ENCODE data around the gene COL17A1. TPM values are rescaled to one million over a fixed set of nuclear protein-coding genes. Genes with fewer than 3 reads are reported as not detected.
A peak's percentile ranks its signal among the peaks of the same experiment; 100 is the strongest.

Gene COL17A1
- total and polyA plus RNA-seq, 2 experiments from 2014 or later = 0.18 TPM; not detected in 1

GRCh38 chr10:104088239-104088638 is 2.6 kb upstream of the COL17A1 start:
- no peaks in the 10 kb centered on the region for H3K36me3 ChIP-seq
- DNase-seq (ENCODE audit: low read depth in 1 of 2, low spot score in 1 of 2) = no peak
- H3K9me3 ChIP-seq (ENCODE audit: low read depth) = no peaks in the 10 kb centered on the region
- no peak overlapping the region for H3K27ac ChIP-seq
- H3K4me3 ChIP-seq = no peak overlapping the region
- no peak for TF ChIP-seq CTCF (IDR thresholded peaks at IDR 0.05; ENCODE audit: low read depth, low read length)
- H3K27me3 ChIP-seq = no peaks in the 10 kb centered on the region
- peaks cover 5% of the 10 kb centered on the region for H3K4me1 ChIP-seq (ENCODE audit: low read depth)

GRCh38 chr10:104084482-104085142 is 1.1 kb downstream of the COL17A1 start:
- Histone ChIP-seq H3K9me3 (ENCODE audit: low read depth) (no peaks in the 10 kb centered on the region), H3K4me3 (no peak overlapping the region), H3K27me3 (no peaks in the 10 kb centered on the region), H3K36me3 (no peaks in the 10 kb centered on the region), H3K27ac (no peak overlapping the region), H3K4me1 (ENCODE audit: low read depth) (peaks cover 5% of the 10 kb centered on the region)
- no peak for DNase-seq (ENCODE audit: low read depth in 1 of 2, low spot score in 1 of 2)
- no peak for TF ChIP-seq CTCF (IDR thresholded peaks at IDR 0.05; ENCODE audit: low read depth, low read length)

- no peaks in the 10 kb centered on the region for H3K27me3 ChIP-seq
These were observed 3.7 kb downstream of the COL17A1 start for GRCh38 chr10:104081998-104082397.

GRCh38 chr10:104080762-104081161 is 4.9 kb downstream of the COL17A1 start:
- H3K27ac ChIP-seq = no peak overlapping the region
- H3K4me3 ChIP-seq = no peak overlapping the region
- TF ChIP-seq CTCF (IDR thresholded peaks at IDR 0.05; ENCODE audit: low read depth, low read length) = peak; percentile 52
- H3K27me3 ChIP-seq = no peaks in the 10 kb centered on the region
- no peaks in the 10 kb centered on the region for H3K9me3 ChIP-seq (ENCODE audit: low read depth)
- H3K4me1 ChIP-seq (ENCODE audit: low read depth) = peaks cover 5% of the 10 kb centered on the region
- DNase-seq (ENCODE audit: low read depth in 1 of 2, low spot score in 1 of 2) = peak; percentile 25 to 45
- H3K36me3 ChIP-seq = no peaks in the 10 kb centered on the region

More at GRCh38 chr10:104081998-104082397, 3.7 kb downstream of the COL17A1 start:
- Histone ChIP-seq H3K9me3 (ENCODE audit: low read depth) (no peaks in the 10 kb centered on the region), H3K36me3 (no peaks in the 10 kb centered on the region), H3K4me1 (ENCODE audit: low read depth) (peaks cover 5% of the 10 kb centered on the region), H3K27ac (no peak overlapping the region), H3K4me3 (no peak overlapping the region)
- no peak for DNase-seq (ENCODE audit: low read depth in 1 of 2, low spot score in 1 of 2)
- no peak for TF ChIP-seq CTCF (IDR thresholded peaks at IDR 0.05; ENCODE audit: low read depth, low read length)

- TF ChIP-seq CTCF (IDR thresholded peaks at IDR 0.05; ENCODE audit: low read depth, low read length) = no peak
- Histone ChIP-seq H3K4me3 (no peak overlapping the region), H3K9me3 (ENCODE audit: low read depth) (no peaks in the 10 kb centered on the region), H3K27ac (no peak overlapping the region), H3K27me3 (no peaks in the 10 kb centered on the region), H3K4me1 (ENCODE audit: low read depth) (no peaks in the 10 kb centered on the region), H3K36me3 (no peaks in the 10 kb centered on the region)
- no peak for DNase-seq (ENCODE audit: low read depth in 1 of 2, low spot score in 1 of 2)
These were observed 8.0 kb downstream of the COL17A1 start for GRCh38 chr10:104077663-104078151.
